CD4-positive, CD25-positive, alpha-beta regulatory T cell (primary cell): ENCODE results near the gene GSX1. TPM values are rescaled to one million over a fixed set of nuclear protein-coding genes. Genes with fewer than 3 reads are reported as not detected.
A peak's percentile ranks its signal among the peaks of the same experiment; 100 is the strongest.

ENCODE experiments used
- ATAC-seq, 2 donors: fragments of 150-1000 bp; cut with Tn5 transposase; one replicate each; pipeline ENCODE4 v1.10.0; 2021; ENCODE audit warnings: low read depth in 2 of 2, moderate number of reproducible peaks in 2 of 2, moderate library complexity in 1 of 2
- DNase-seq, 3 donors: peaks; one replicate each; pipeline versions ENCODE4 v3.0.0 to v3.0.0-alpha.2; 2012 to 2022; ENCODE audit warnings: mixed read lengths in 1 of 3
- H3K27ac ChIP-seq: one replicate; pipeline ENCODE4 v1.7.0; 2013; ENCODE audit warnings: mild to moderate bottlenecking, low read length; ENCODE audit not compliant: insufficient read depth, poor library complexity, severe bottlenecking
- H3K27me3 ChIP-seq: one replicate; pipeline ENCODE4 v1.7.0; 2013; ENCODE audit warnings: low read length; ENCODE audit not compliant: control insufficient read depth, insufficient read depth
- H3K36me3 ChIP-seq: one replicate; pipeline ENCODE4 v1.7.0; 2013; ENCODE audit warnings: mild to moderate bottlenecking, low read length, moderate library complexity; ENCODE audit not compliant: control insufficient read depth, insufficient read depth
- H3K4me1 ChIP-seq: 2 replicates; pipeline ENCODE4 v1.7.0; 2013; ENCODE audit warnings: mild to moderate bottlenecking, low read length; ENCODE audit not compliant: insufficient read depth, control insufficient read depth, poor library complexity, severe bottlenecking
- H3K4me3 ChIP-seq: one replicate; pipeline ENCODE4 v1.7.0; 2013; ENCODE audit warnings: low read depth, mild to moderate bottlenecking, low read length, moderate library complexity
- H3K9me3 ChIP-seq, 2 experiments: 1 replicate in 1 of 2; 2 replicates in 1 of 2; pipeline ENCODE4 v1.7.0; 2013; ENCODE audit warnings: low read length in 2 of 2, mild to moderate bottlenecking in 1 of 2, moderate library complexity in 1 of 2; ENCODE audit not compliant: control insufficient read depth in 2 of 2
- H3K27ac Mint-ChIP-seq, 3 donors: one replicate each; pipeline ENCODE4 v1.8.0; 2020 to 2022; ENCODE audit warnings: mild to moderate bottlenecking in 3 of 3, mixed read lengths in 3 of 3, moderate library complexity in 2 of 3
- H3K27me3 Mint-ChIP-seq: one replicate; pipeline ENCODE4 v1.8.0; 2022; ENCODE audit warnings: mild to moderate bottlenecking, mixed read lengths
- H3K36me3 Mint-ChIP-seq: one replicate; pipeline ENCODE4 v1.8.0; 2020; ENCODE audit warnings: mixed read lengths
- H3K4me1 Mint-ChIP-seq, 4 donors: one replicate each; pipeline ENCODE4 v1.8.0; 2020 to 2022; ENCODE audit warnings: mixed read lengths in 4 of 4, mild to moderate bottlenecking in 1 of 4
- H3K4me3 Mint-ChIP-seq, 4 donors: one replicate each; pipeline ENCODE4 v1.8.0; 2020 to 2022; ENCODE audit warnings: mild to moderate bottlenecking in 4 of 4, mixed read lengths in 4 of 4, moderate library complexity in 3 of 4
- H3K9me3 Mint-ChIP-seq, 7 donors: one replicate each; pipeline ENCODE4 v1.8.0; 2020 to 2022; ENCODE audit warnings: mixed read lengths in 7 of 7, mild to moderate bottlenecking in 3 of 7, moderate library complexity in 2 of 7
- polyA plus RNA-seq, 4 donors: library from polyadenylated mRNA; unstranded; fragments of 300-500 nt; fragmentation: Illumina TruSeq; gene quantifications; one replicate each; pipeline ENCODE4 v1.2.3, GENCODE V29; 2021
- total RNA-seq: library from RNA; stranded (reverse); gene quantifications from one replicate; pipeline ENCODE4 v1.2.3, GENCODE V29; 2022

Gene GSX1
- total and polyA plus RNA-seq, 5 donors from 2014 or later = not detected

DNA sequence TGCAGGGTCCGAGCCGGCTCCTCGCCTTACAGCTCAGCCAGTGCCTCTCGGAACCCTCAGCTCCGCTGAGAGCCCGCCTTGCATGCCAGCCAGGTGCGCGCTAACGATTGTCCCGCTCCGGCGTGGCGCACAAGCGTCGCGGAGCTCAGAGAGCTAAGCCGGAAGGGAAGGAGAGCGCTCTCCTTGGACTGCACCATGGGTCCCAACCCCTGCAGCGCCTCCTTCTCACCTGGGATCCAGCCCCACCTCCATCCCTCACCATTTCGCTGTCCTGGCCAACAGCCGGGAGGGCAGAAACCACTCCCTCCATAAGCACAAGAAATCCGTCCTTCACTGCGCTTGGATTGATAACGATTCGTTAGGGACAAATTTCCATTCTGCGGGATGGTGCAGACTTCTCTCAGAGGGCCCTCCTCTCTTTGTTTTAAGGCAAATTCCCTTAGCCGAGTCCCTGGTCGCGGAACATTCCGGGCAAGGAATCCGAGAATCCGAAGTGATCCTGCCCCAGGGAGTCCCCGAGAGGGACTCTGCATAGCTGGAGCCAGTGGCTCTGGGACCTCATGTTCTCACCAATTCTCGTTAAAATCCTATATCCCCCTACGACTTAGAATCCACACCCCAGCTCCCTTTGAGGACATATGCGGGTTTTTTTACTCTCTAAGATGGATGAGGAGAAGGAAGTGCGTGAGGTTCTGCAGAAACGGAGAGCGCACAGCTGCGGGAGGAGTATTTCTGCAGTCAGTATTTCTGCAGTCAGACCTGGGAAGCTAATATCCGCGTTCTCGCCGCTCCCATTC, 2.8 kb downstream of the GSX1 start:
- Mint-ChIP-seq H3K4me3 (peak overlapping the region in 1 of 4 donors; percentile 52), H3K9me3 (peaks cover 0 to 7% (median 0%) of the 10 kb centered on the region in 7 donors), H3K4me1 (peaks cover 9 to 33% (median 21%) of the 10 kb centered on the region in 4 donors), H3K27ac (no peak overlapping the region), H3K36me3 (no peaks in the 10 kb centered on the region), H3K27me3 (peaks cover 87% of the 10 kb centered on the region)
- no peak for ATAC-seq
- Histone ChIP-seq H3K9me3 (no peaks in the 10 kb centered on the region), H3K36me3 (no peaks in the 10 kb centered on the region), H3K4me1 (peaks cover 23% of the 10 kb centered on the region), H3K27me3 (peaks cover 48% of the 10 kb centered on the region), H3K27ac (no peak overlapping the region), H3K4me3 (no peak overlapping the region)
- no peak for DNase-seq

DNA sequence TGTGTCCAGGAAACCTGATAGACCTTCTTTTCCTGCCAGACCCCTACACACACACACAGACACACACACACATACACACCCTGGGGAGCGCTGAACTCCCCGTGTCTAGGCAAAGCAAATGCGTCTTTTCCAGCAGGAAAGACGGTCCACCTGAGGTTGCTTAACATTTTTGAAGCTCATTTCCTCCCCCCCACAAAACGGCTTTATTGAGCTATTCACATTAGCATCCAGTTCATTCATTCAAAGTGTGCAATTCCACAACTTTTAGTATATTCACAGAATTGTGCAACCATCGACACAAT, 3.4 kb downstream of the GSX1 start:
- no peak overlapping the region for H3K27ac Mint-ChIP-seq
- no peaks in the 10 kb centered on the region for H3K36me3 Mint-ChIP-seq
- Histone ChIP-seq H3K9me3 (no peaks in the 10 kb centered on the region), H3K4me3 (no peak overlapping the region), H3K27me3 (peaks cover 51% of the 10 kb centered on the region), H3K36me3 (no peaks in the 10 kb centered on the region), H3K4me1 (peaks cover 18% of the 10 kb centered on the region), H3K27ac (no peak overlapping the region)
- H3K9me3 Mint-ChIP-seq = peaks cover 0 to 7% (median 0%) of the 10 kb centered on the region in 7 donors
- peaks cover 7 to 29% (median 19%) of the 10 kb centered on the region in 4 donors for H3K4me1 Mint-ChIP-seq
- peak overlapping the region in 1 of 4 donors; percentile 14 for H3K4me3 Mint-ChIP-seq
- peaks cover 87% of the 10 kb centered on the region for H3K27me3 Mint-ChIP-seq
- no peak for ATAC-seq
- no peak for DNase-seq

- no peak for DNase-seq
- Histone ChIP-seq H3K4me3 (no peak overlapping the region), H3K27me3 (peaks cover 48% of the 10 kb centered on the region), H3K27ac (no peak overlapping the region), H3K9me3 (no peaks in the 10 kb centered on the region), H3K4me1 (peaks cover 7% of the 10 kb centered on the region), H3K36me3 (no peaks in the 10 kb centered on the region)
- Mint-ChIP-seq H3K36me3 (no peaks in the 10 kb centered on the region), H3K27me3 (peaks cover 83% of the 10 kb centered on the region), H3K4me1 (peaks cover 0 to 19% (median 11%) of the 10 kb centered on the region in 4 donors), H3K9me3 (peaks cover 0 to 7% (median 0%) of the 10 kb centered on the region in 7 donors), H3K4me3 (no peak overlapping the region), H3K27ac (no peak overlapping the region)
- no peak for ATAC-seq
Observed at GRCh38 chr13:27796544-27797227, 4.4 kb downstream of the GSX1 start.

GRCh38 chr13:27797228-27797624, 4.9 kb downstream of the GSX1 start:
- Histone ChIP-seq H3K4me3 (no peak overlapping the region), H3K36me3 (no peaks in the 10 kb centered on the region), H3K4me1 (peaks cover 2% of the 10 kb centered on the region), H3K9me3 (no peaks in the 10 kb centered on the region), H3K27ac (no peak overlapping the region), H3K27me3 (peaks cover 43% of the 10 kb centered on the region)
- Mint-ChIP-seq H3K4me1 (peaks cover 0 to 13% (median 6%) of the 10 kb centered on the region in 4 donors), H3K9me3 (peaks cover 0 to 9% (median 0%) of the 10 kb centered on the region in 7 donors), H3K27me3 (peaks cover 82% of the 10 kb centered on the region), H3K4me3 (no peak overlapping the region), H3K36me3 (no peaks in the 10 kb centered on the region), H3K27ac (no peak overlapping the region)
- DNase-seq = no peak
- no peak for ATAC-seq

DNA sequence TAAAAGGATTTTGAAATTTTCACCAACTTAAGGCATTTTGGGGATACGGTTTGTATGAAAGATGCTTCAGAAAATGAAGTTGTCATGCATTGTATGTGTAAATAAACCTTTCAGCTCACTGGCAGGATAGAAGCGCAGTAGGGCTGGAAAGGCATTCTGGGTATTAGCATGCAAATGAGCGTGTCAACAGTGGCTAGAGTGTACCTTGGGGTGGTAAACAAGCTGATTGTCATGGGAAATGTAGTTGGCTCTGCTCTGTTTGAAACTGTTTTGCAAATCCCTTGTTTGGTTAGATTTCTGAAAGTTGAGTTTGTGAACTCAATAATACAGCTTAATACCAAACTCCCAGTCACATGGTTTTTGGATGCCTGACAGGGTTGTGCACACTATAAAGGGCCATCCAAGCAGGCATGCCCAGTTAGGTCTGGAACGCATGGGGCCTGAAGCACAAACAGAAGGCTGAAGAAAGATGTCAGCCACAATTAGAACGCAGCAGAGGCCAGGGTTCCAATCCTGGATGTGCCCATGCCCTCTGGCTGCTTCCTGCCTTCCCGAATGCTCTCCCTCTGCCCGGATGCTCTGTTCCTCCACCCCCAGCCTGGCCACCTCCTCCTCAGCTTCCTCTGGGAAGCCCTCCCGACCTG, 14.6 kb downstream of the GSX1 start:
- DNase-seq = no peak
- no peaks in the 10 kb centered on the region for H3K4me1 Mint-ChIP-seq
- peaks cover 24% of the 10 kb centered on the region for H3K27me3 Mint-ChIP-seq
- no peaks in the 10 kb centered on the region for H3K36me3 Mint-ChIP-seq
- Histone ChIP-seq H3K9me3 (no peaks in the 10 kb centered on the region), H3K36me3 (no peaks in the 10 kb centered on the region), H3K27me3 (peaks cover 9% of the 10 kb centered on the region), H3K4me3 (no peak overlapping the region), H3K27ac (no peak overlapping the region), H3K4me1 (no peaks in the 10 kb centered on the region)
- H3K9me3 Mint-ChIP-seq = no peaks in the 10 kb centered on the region
- ATAC-seq = no peak
- no peak overlapping the region for H3K27ac Mint-ChIP-seq
- no peak overlapping the region for H3K4me3 Mint-ChIP-seq

- H3K4me1 Mint-ChIP-seq = no peaks in the 10 kb centered on the region
- no peak overlapping the region for H3K27ac ChIP-seq
- H3K9me3 ChIP-seq = no peaks in the 10 kb centered on the region
- peak overlapping the region in 1 of 3 donors; percentile 18 for H3K27ac Mint-ChIP-seq
- H3K36me3 Mint-ChIP-seq = no peaks in the 10 kb centered on the region
- no peaks in the 10 kb centered on the region for H3K36me3 ChIP-seq
- no peaks in the 10 kb centered on the region for H3K4me1 ChIP-seq
- ATAC-seq (no peak), DNase-seq (no peak)
- peaks cover 22% of the 10 kb centered on the region for H3K27me3 Mint-ChIP-seq
- H3K9me3 Mint-ChIP-seq = peaks cover 0 to 1% (median 0%) of the 10 kb centered on the region in 7 donors
- H3K4me3 Mint-ChIP-seq = no peak overlapping the region
- peaks cover 9% of the 10 kb centered on the region for H3K27me3 ChIP-seq
- no peak overlapping the region for H3K4me3 ChIP-seq
Observed at GRCh38 chr13:27808851-27809550, 16.7 kb downstream of the GSX1 start.

DNA sequence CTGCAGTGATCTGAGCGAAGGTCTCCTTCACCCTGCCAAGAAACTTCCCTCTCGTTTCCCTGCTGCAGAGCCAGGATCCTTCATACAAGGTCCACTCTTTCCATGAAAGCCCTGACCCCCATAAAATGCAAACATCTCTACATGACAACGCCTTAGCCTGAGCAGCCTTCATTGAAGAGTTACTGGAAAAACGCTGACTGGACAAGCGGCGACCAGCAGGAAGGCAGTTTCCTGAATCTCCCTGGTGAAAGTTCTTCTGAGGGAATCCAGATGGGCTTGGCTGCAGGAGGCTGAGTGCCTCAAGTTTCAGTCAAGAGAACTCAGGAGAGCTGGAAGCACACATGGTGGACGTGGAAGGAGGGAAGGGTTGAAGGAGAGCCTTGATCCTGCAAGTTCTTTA, 17.7 kb downstream of the GSX1 start:
- peaks cover 22% of the 10 kb centered on the region for H3K27me3 Mint-ChIP-seq
- Histone ChIP-seq H3K4me1 (no peaks in the 10 kb centered on the region), H3K27me3 (peaks cover 6% of the 10 kb centered on the region), H3K27ac (no peak overlapping the region), H3K4me3 (no peak overlapping the region), H3K36me3 (no peaks in the 10 kb centered on the region), H3K9me3 (no peaks in the 10 kb centered on the region)
- H3K4me1 Mint-ChIP-seq = no peaks in the 10 kb centered on the region
- ATAC-seq (no peak), DNase-seq (no peak)
- H3K27ac Mint-ChIP-seq = no peak overlapping the region
- peaks cover 0 to 1% (median 0%) of the 10 kb centered on the region in 7 donors for H3K9me3 Mint-ChIP-seq
- H3K4me3 Mint-ChIP-seq = no peak overlapping the region
- H3K36me3 Mint-ChIP-seq = no peaks in the 10 kb centered on the region
